22Rv1 (cell line): ENCODE measurements around the gene SPATA16.
"Not testable (repeated sequence)": the region's sequence is repeated elsewhere in the genome, so short reads cannot be mapped to it uniquely, and the experiment has no call there.

Experiments used
- H3K27ac ChIP-seq: fragments of 450-650 bp; 2 replicates; pipeline ENCODE4 v1.5.1; 2017
- CTCF ChIP-seq: fragments of 450-650 bp; IDR thresholded peaks from 2 replicates; pipeline ENCODE4 v1.5.1; 2017; ENCODE audit warnings: mild to moderate bottlenecking
- ZFX ChIP-seq: fragments of 450-650 bp; IDR thresholded peaks from 2 replicates; pipeline ENCODE4 v1.6.1; 2017; ENCODE audit warnings: antibody characterized with exemption, borderline replicate concordance

The SPATA16 gene

DNA sequence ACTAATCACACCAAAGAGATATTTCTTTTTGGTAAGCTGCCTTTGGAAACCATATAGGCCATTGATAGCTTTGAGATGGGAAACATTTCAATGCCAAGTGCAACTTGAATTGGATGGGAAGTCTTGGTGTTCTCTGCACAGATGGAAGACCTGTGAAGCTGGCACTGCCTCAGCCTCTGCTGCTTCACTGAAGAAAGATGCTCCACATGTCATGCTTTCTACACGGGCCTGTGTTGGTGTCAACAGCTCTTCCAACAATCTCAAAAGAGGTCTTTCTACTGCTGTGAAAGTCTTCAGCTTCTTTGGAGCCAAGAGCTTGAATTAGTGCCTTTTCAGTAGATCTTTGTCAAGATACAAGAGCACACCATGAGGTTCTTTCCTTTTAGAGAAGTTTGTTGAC, 169.0 kb downstream of the SPATA16 start:
- no peak for TF ChIP-seq ZFX
- no peak for TF ChIP-seq CTCF
- no peak overlapping the region for H3K27ac ChIP-seq

DNA sequence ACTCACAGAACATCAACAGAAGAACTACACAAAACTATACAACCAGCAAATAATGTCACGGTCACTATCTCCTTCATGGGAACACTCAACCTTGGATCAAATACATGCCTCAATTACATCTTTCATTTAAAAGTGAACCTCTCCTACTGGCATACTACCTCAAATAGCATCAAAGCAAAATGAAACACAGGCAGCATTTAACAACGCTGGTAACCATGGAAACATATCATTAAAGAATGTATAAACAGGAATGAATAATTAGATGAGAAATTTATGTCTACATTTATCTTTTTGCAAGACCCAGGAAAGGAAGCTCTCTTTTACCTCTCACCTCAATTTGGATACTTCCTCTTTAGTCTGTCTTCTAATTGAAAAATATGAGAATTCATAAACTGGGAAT, 172.4 kb downstream of the SPATA16 start:
- TF ChIP-seq CTCF (no peak), ZFX (no peak)

DNA sequence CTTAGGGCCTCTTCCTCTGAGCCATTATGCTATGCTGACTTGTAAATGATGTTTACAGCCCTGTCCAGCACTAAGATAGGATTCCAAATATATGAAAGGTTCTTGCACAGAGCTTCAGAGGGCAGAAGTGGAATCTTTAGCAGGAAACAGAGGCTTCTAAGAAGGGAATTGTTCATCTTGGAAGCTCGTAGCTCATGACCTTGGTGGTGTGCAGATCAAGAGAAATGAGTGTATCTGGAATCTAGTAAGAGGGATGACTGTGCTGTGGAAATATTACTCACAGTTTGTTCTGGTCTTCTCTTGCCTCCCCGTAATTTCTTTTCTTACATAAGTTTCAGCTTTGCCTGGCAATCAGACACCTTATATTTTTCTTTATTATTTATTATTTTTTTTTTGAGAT, 175.8 kb downstream of the SPATA16 start:
- TF ChIP-seq ZFX (no peak), CTCF (no peak)
- H3K27ac ChIP-seq = no peak overlapping the region

More for the DNA sequence above, 172.4 kb downstream of the SPATA16 start:
- no peak overlapping the region for H3K27ac ChIP-seq

GRCh38 chr3:172960626-172961182, 180.3 kb downstream of the SPATA16 start:
- not testable (repeated sequence) for H3K27ac ChIP-seq

- TF ChIP-seq ZFX (no peak), CTCF (no peak)
- no peak overlapping the region for H3K27ac ChIP-seq
Measured at GRCh38 chr3:172958565-172958964, 182.5 kb downstream of the SPATA16 start.

GRCh38 chr3:172953571-172953970, 187.5 kb downstream of the SPATA16 start:
- no peak for TF ChIP-seq ZFX
- no peak for TF ChIP-seq CTCF
- H3K27ac ChIP-seq = no peak overlapping the region

GRCh38 chr3:172951511-172951910, 189.5 kb downstream of the SPATA16 start:
- no peak overlapping the region for H3K27ac ChIP-seq
- TF ChIP-seq ZFX = no peak
- TF ChIP-seq CTCF = no peak

DNA sequence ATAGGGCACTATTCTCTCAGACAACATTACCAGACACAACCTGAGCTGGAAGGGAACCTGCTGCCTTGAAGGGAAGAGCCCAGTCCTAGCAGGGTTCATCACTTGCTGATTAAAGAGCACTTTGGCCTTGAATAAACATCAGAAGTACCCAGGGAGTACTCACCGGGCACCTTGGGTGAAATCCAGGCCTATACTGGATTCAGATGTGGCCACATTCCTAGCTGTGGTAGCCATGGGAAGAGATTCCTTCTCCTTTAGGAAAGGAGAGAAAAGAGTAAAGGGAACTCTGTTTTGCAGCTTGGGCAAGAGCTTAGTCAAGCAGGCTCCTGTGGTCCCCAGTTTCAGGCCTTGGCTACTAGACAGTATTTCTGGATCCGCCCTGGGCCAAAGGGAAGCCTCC, 195.0 kb downstream of the SPATA16 start:
- TF ChIP-seq ZFX = no peak
- no peak for TF ChIP-seq CTCF

More for the DNA sequence above, 195.0 kb downstream of the SPATA16 start:
- H3K27ac ChIP-seq = no peak overlapping the region
